Neural progenitor cell (in vitro differentiated cells): ENCODE results near the gene DDI1. TPM values are rescaled to one million over a fixed set of nuclear protein-coding genes. Genes with fewer than 3 reads are reported as not detected.

Experiments
- DNase-seq: peaks from one replicate; pipeline ENCODE4 v3.0.0-alpha.2; 2016; ENCODE audit warnings: low spot score
- H2AFZ ChIP-seq: fragments of 200-600 bp; sonication (generic); replicated peaks from 2 replicates; pipeline ENCODE4 v1.6.1; 2016; ENCODE audit warnings: antibody characterized with exemption
- H3F3A ChIP-seq: fragments of 200-600 bp; sonication (generic); 2 replicates; pipeline ENCODE4 v1.6.1; 2016; ENCODE audit warnings: antibody characterized with exemption, low read depth
- H3K27ac ChIP-seq: fragments of 200-600 bp; sonication (generic); 2 replicates; pipeline ENCODE4 v1.5.1; 2016; ENCODE audit warnings: mild to moderate bottlenecking
- H3K27me3 ChIP-seq: fragments of 200-600 bp; sonication (generic); 2 replicates; pipeline ENCODE4 v1.6.1; 2016; ENCODE audit warnings: mild to moderate bottlenecking, moderate library complexity
- H3K36me3 ChIP-seq: fragments of 200-600 bp; sonication (generic); 2 replicates; pipeline ENCODE4 v1.5.1; 2016
- H3K4me1 ChIP-seq: fragments of 200-600 bp; sonication (generic); 2 replicates; pipeline ENCODE4 v1.6.1; 2016; ENCODE audit warnings: mixed run types
- H3K4me2 ChIP-seq: fragments of 200-600 bp; sonication (generic); 2 replicates; pipeline ENCODE4 v1.6.1; 2016
- H3K4me3 ChIP-seq: fragments of 200-600 bp; sonication (generic); 2 replicates; pipeline ENCODE4 v1.5.1; 2016
- H3K79me2 ChIP-seq: fragments of 200-600 bp; sonication (generic); 2 replicates; pipeline ENCODE4 v1.6.1; 2016; ENCODE audit warnings: low read depth
- H3K9ac ChIP-seq: fragments of 200-600 bp; sonication (generic); 2 replicates; pipeline ENCODE4 v1.6.1; 2016
- H3K9me3 ChIP-seq: fragments of 200-600 bp; sonication (generic); 2 replicates; pipeline ENCODE4 v1.5.1; 2016; ENCODE audit warnings: low read depth
- H4K20me1 ChIP-seq: fragments of 200-600 bp; sonication (generic); 2 replicates; pipeline ENCODE4 v1.6.1; 2016; ENCODE audit warnings: low read depth
- H3K27ac Mint-ChIP-seq: 3 replicates; pipeline ENCODE4 v1.8.0; 2021; ENCODE audit warnings: mixed read lengths
- H3K27me3 Mint-ChIP-seq: 2 replicates; pipeline ENCODE4 v1.8.0; 2022; ENCODE audit warnings: low read depth, mild to moderate bottlenecking, inconsistent platforms, moderate library complexity, mixed read lengths; ENCODE audit not compliant: insufficient read depth
- H3K36me3 Mint-ChIP-seq: 3 replicates; pipeline ENCODE4 v1.8.0; 2021; ENCODE audit warnings: mixed read lengths
- H3K4me1 Mint-ChIP-seq: 3 replicates; pipeline ENCODE4 v1.8.0; 2021; ENCODE audit warnings: mixed read lengths
- H3K4me3 Mint-ChIP-seq: 3 replicates; pipeline ENCODE4 v1.8.0; 2021; ENCODE audit warnings: mild to moderate bottlenecking, moderate library complexity, mixed read lengths
- H3K9me3 Mint-ChIP-seq: 3 replicates; pipeline ENCODE4 v1.8.0; 2020; ENCODE audit warnings: mixed read lengths
- CTCF ChIP-seq: fragments of 200-600 bp; sonication (generic); IDR thresholded peaks from 2 replicates; pipeline ENCODE4 v1.5.1; 2017; ENCODE audit warnings: antibody characterized with exemption, mild to moderate bottlenecking
- EZH2 ChIP-seq: fragments of 200-600 bp; sonication (generic); IDR thresholded peaks from 2 replicates; pipeline ENCODE4 v1.6.1; 2017; ENCODE audit warnings: antibody characterized with exemption, mild to moderate bottlenecking, moderate library complexity
- EZH2phosphoT487 ChIP-seq: fragments of 200-600 bp; sonication (generic); IDR thresholded peaks from 2 replicates; pipeline ENCODE4 v1.6.1; 2017; ENCODE audit warnings: antibody characterized with exemption
- total RNA-seq: library from RNA; depleted of rRNA; stranded (reverse); fragments of >200 nt; gene quantifications from 2 replicates; pipeline ENCODE4 v1.2.3, GENCODE V29; 2015; ENCODE audit warnings: low replicate concordance

DDI1 gene
- total RNA-seq, 1 donor from 2014 or later, result not detected

DNA sequence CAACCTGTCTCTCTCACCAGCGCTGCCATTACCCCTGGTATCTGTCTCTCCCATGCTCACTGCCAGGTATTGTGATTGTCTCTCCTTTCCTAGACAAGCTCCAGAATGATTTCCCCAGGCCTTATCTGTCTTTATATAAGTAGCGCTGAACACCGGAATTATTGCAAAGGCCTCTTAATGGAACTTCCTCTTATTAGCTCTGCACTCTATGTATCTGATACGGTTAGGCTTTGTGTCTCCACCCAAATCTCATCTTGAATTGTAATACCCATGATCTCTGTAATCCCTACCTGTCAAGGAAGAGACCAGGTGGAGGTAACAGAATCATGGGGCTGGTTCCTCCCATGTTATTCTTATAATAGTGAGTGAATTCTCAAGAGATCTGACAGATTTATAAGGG is 39.3 kb downstream of the DDI1 start:
- Histone ChIP-seq H3K79me2 (no peaks in the 10 kb centered on the region), H3K4me1 (no peaks in the 10 kb centered on the region), H3K4me2 (no peak overlapping the region), H4K20me1 (no peaks in the 10 kb centered on the region), H3K4me3 (no peak overlapping the region), H3K27ac (no peak overlapping the region), H3K9ac (no peak overlapping the region), H3F3A (no peaks in the 10 kb centered on the region), H3K36me3 (no peaks in the 10 kb centered on the region), H2AFZ (no peak overlapping the region), H3K9me3 (no peaks in the 10 kb centered on the region), H3K27me3 (no peaks in the 10 kb centered on the region)
- Mint-ChIP-seq H3K27ac (no peak overlapping the region), H3K36me3 (no peaks in the 10 kb centered on the region), H3K9me3 (no peaks in the 10 kb centered on the region), H3K27me3 (no peaks in the 10 kb centered on the region), H3K4me1 (peaks cover 4% of the 10 kb centered on the region), H3K4me3 (no peak overlapping the region)
- DNase-seq, result no peak
- TF ChIP-seq EZH2, result no peak
- no peak for TF ChIP-seq EZH2phosphoT487
- no peak for TF ChIP-seq CTCF

- Mint-ChIP-seq H3K9me3 (no peaks in the 10 kb centered on the region), H3K36me3 (no peaks in the 10 kb centered on the region), H3K4me3 (no peak overlapping the region), H3K27ac (no peak overlapping the region), H3K27me3 (no peaks in the 10 kb centered on the region), H3K4me1 (peaks cover 4% of the 10 kb centered on the region)
- Histone ChIP-seq H3K4me2 (no peak overlapping the region), H3K9me3 (no peaks in the 10 kb centered on the region), H3K36me3 (no peaks in the 10 kb centered on the region), H3F3A (no peaks in the 10 kb centered on the region), H4K20me1 (no peaks in the 10 kb centered on the region), H3K4me3 (no peak overlapping the region), H3K27ac (no peak overlapping the region), H3K79me2 (no peaks in the 10 kb centered on the region), H3K27me3 (no peaks in the 10 kb centered on the region), H2AFZ (no peak overlapping the region), H3K9ac (no peak overlapping the region), H3K4me1 (no peaks in the 10 kb centered on the region)
- no peak for DNase-seq
- TF ChIP-seq CTCF, result no peak
- TF ChIP-seq EZH2phosphoT487, result no peak
- no peak for TF ChIP-seq EZH2
These were observed 40.0 kb downstream of the DDI1 start for GRCh38 chr11:104076455-104076854.

- Mint-ChIP-seq H3K4me3 (no peak overlapping the region), H3K27me3 (no peaks in the 10 kb centered on the region), H3K36me3 (no peaks in the 10 kb centered on the region), H3K4me1 (peaks cover 4% of the 10 kb centered on the region), H3K27ac (no peak overlapping the region), H3K9me3 (no peaks in the 10 kb centered on the region)
- H3K4me1 ChIP-seq, result no peaks in the 10 kb centered on the region
- no peaks in the 10 kb centered on the region for H4K20me1 ChIP-seq
- no peak for DNase-seq
- H3K27me3 ChIP-seq, result no peaks in the 10 kb centered on the region
- no peaks in the 10 kb centered on the region for H3F3A ChIP-seq
- H3K27ac ChIP-seq, result no peak overlapping the region
- TF ChIP-seq CTCF (no peak), EZH2 (no peak), EZH2phosphoT487 (no peak)
- no peak overlapping the region for H3K4me3 ChIP-seq
- H3K36me3 ChIP-seq, result no peaks in the 10 kb centered on the region
- no peak overlapping the region for H3K9ac ChIP-seq
- no peaks in the 10 kb centered on the region for H3K79me2 ChIP-seq
- no peak overlapping the region for H2AFZ ChIP-seq
- H3K9me3 ChIP-seq, result no peaks in the 10 kb centered on the region
- H3K4me2 ChIP-seq, result no peak overlapping the region
These were observed 41.8 kb downstream of the DDI1 start for GRCh38 chr11:104078245-104078644.
